K562 (cell line): ENCODE results near the gene NMBR. TPM values are rescaled to one million over a fixed set of nuclear protein-coding genes. Genes with fewer than 3 reads are reported as not detected.
"Not testable (repeated sequence)": the region's sequence is repeated elsewhere in the genome, so short reads cannot be mapped to it uniquely, and the experiment has no call there.

Experiments used
- ATAC-seq: fragments of 200-7000 bp; cut with Tn5 transposase; 3 replicates; pipeline ENCODE4 v1.9.1; 2020; ENCODE audit warnings: moderate library complexity
- BruUV-seq: library from RNA; stranded (reverse); fragments of 400-500 nt; replicated peaks from 2 replicates; lab custom pipeline; 2021; lab: Mats Ljungman, UMichigan
- CTCF ChIA-PET: fragments of 300-600 bp; formaldehyde crosslinking; extraction: SDS; loops from one replicate; lab custom pipeline; 2021; ENCODE audit warnings: low intra/inter-chr PET ratio; lab: Yijun Ruan, JAX
- POLR2A ChIA-PET: fragments of 300-600, 350-650 bp; sonication (Branson Sonifier 250); formaldehyde crosslinking; extraction: SDS; loops from one replicate; lab custom pipeline; 2021; ENCODE audit warnings: antibody characterized with exemption, inconsistent platforms; lab: Yijun Ruan, JAX
- DNase-seq, 4 experiments: peaks; one replicate each; pipeline versions ENCODE4 v3.0.0 to v3.0.0-alpha.2; 2011 to 2018; ENCODE audit warnings: low spot score in 3 of 4, mixed read lengths in 3 of 4; ENCODE audit errors: extremely low read depth in 1 of 4
- FAIRE-seq: peaks from 2 replicates; lab custom pipeline; 2011; peaks lifted over from hg19 to GRCh38; lab: Jason Lieb, UNC
- H2AFZ ChIP-seq: 2 replicates; pipeline ENCODE4 v1.6.0; 2011; ENCODE audit warnings: low read depth, low read length, control low read depth, inconsistent platforms
- H3K27ac ChIP-seq: fragments of 200-600 bp; 3 replicates; pipeline ENCODE4 v1.8.0; 2011; ENCODE audit warnings: low read depth, mild to moderate bottlenecking, control low read depth, inconsistent platforms, low read length, moderate library complexity, mixed read lengths; ENCODE audit errors: extremely low read depth
- H3K27me3 ChIP-seq, 2 experiments: fragments of 300-600 bp in 1 of 2; 2 replicates in 1 of 2; 3 replicates in 1 of 2; pipeline versions ENCODE4 v1.6.0 to v1.8.0; 2011; ENCODE audit warnings: inconsistent platforms in 2 of 2, low read length in 2 of 2, mild to moderate bottlenecking in 1 of 2, mixed read lengths in 1 of 2, moderate library complexity in 1 of 2; ENCODE audit not compliant: control insufficient read depth in 2 of 2, insufficient read depth in 2 of 2
- H3K36me3 ChIP-seq: fragments of 300-600 bp; 3 replicates; pipeline ENCODE4 v1.8.0; 2011; ENCODE audit warnings: mild to moderate bottlenecking, low read length, inconsistent platforms; ENCODE audit not compliant: control insufficient read depth, insufficient read depth
- H3K4me1 ChIP-seq, 2 experiments: fragments of 200-600 bp in 1 of 2; replicated peaks in 1 of 2; 2 replicates in 1 of 2; 3 replicates in 1 of 2; pipeline versions ENCODE4 v1.5.1 to v1.8.0; 2011; ENCODE audit warnings: inconsistent platforms in 2 of 2, low read length in 2 of 2, mild to moderate bottlenecking in 1 of 2, mixed read lengths in 1 of 2, moderate library complexity in 1 of 2; ENCODE audit not compliant: control insufficient read depth in 2 of 2, insufficient read depth in 2 of 2
- H3K4me2 ChIP-seq: 2 replicates; pipeline ENCODE4 v1.6.1; 2011; ENCODE audit warnings: low read length, control low read depth, inconsistent platforms, mixed read lengths; ENCODE audit not compliant: insufficient read depth
- H3K4me3 ChIP-seq: fragments of 200-600 bp; sonication (generic), shearing (Covaris generic); 2 replicates; pipeline ENCODE4 v1.5.1; 2016; ENCODE audit warnings: control low read depth, inconsistent platforms
- H3K79me2 ChIP-seq: fragments of 200-600 bp; 3 replicates; pipeline ENCODE4 v1.8.0; 2011; ENCODE audit warnings: low read length, inconsistent platforms; ENCODE audit not compliant: control insufficient read depth, insufficient read depth
- H3K9ac ChIP-seq, 2 experiments: 2 replicates each; pipeline versions ENCODE4 v1.6.0 to v1.6.1; 2011; ENCODE audit warnings: low read depth in 2 of 2, low read length in 2 of 2, control low read depth in 1 of 2, inconsistent platforms in 1 of 2, mild to moderate bottlenecking in 1 of 2, mixed read lengths in 1 of 2; ENCODE audit not compliant: insufficient read depth in 1 of 2
- H3K9me1 ChIP-seq: one replicate; pipeline ENCODE4 v1.6.0; 2011; ENCODE audit warnings: inconsistent platforms, mild to moderate bottlenecking, low read length, moderate library complexity; ENCODE audit not compliant: control insufficient read depth, insufficient read depth
- H3K9me3 ChIP-seq: replicated peaks from 2 replicates; pipeline ENCODE4 v1.5.1; 2011; ENCODE audit warnings: low read depth, low read length, inconsistent platforms; ENCODE audit not compliant: control insufficient read depth, insufficient read depth
- H4K20me1 ChIP-seq: replicated peaks from 2 replicates; pipeline ENCODE4 v1.6.1; 2011; ENCODE audit warnings: low read length, inconsistent platforms, mixed read lengths; ENCODE audit not compliant: control insufficient read depth, insufficient read depth
- ZFPM2 ChIP-seq: fragments of 250-450 bp; sonication (Bioruptor Pico); IDR thresholded peaks from 2 replicates; pipeline ENCODE4 v1.5.1; 2022; ENCODE audit warnings: mild to moderate bottlenecking
- ZNF316 ChIP-seq: fragments of 450-650 bp; IDR thresholded peaks from 2 replicates; pipeline ENCODE4 v1.6.1; 2016
- WGBS: fragments of 100-300 bp; shearing (Covaris generic); methylation state at CpG from one replicate; pipeline ENCODE4 v1.1.6; 2016; ENCODE audit warnings: low coverage, mixed read lengths; ENCODE audit not compliant: insufficient coverage; ENCODE audit errors: missing lambda C conversion rate; 5-methylcytosine and 5-hydroxymethylcytosine counted together
- in situ Hi-C: fragments of 300-500 bp; cut with MboI; formaldehyde crosslinking; loops from 4 replicates; pipeline ENCODE4 v1.15.0; 2018; ENCODE audit warnings: inconsistent platforms, mixed read lengths
- intact Hi-C: fragments of 100-400 bp; cut with micrococcal nuclease; formaldehyde crosslinking; loops from 2 replicates; pipeline ENCODE4 v1.14.2; 2022
- polyA plus RNA-seq, 8 experiments: library from polyadenylated mRNA; depleted of rRNA in 4 of 8; stranded (reverse) in 5 of 8; unstranded in 3 of 8; fragments of >200 nt; fragmentation: Nextera tagmentation in 2 of 8; fragmentation: Illumina TruSeq in 1 of 8; extraction: Ambion mirVana in 2 of 8; extraction: Trizol in 1 of 8; gene quantifications; 2 replicates each; pipeline versions ENCODE4 v1.2.1 to v1.2.3, GENCODE V29; 2011 to 2014; ENCODE audit warnings: inconsistent platforms in 1 of 8, missing spikeins in 1 of 8
- total RNA-seq, 7 experiments: library from RNA; depleted of rRNA in 6 of 7; stranded (reverse); fragments of >200 nt in 6 of 7; fragmentation: Illumina TruSeq in 2 of 7; extraction: Trizol in 2 of 7; gene quantifications; 2 replicates each; pipeline versions ENCODE4 v1.2.1 to v1.2.3, GENCODE V29; 2011 to 2021; ENCODE audit warnings: low replicate concordance in 1 of 7
- TF ChIP-seq, protein P1 (sequence below), 2 experiments: fragments of 450-650 bp in 1 of 2; sonication (generic) in 1 of 2; formaldehyde crosslinking in 1 of 2; IDR thresholded peaks in 1 of 2; conservative IDR thresholded peaks in 1 of 2; 2 replicates each; pipeline versions ENCODE4 v1.6.1 to v1.8.1; 2016 to 2023; ENCODE audit warnings: mild to moderate bottlenecking in 2 of 2, moderate library complexity in 2 of 2, inconsistent platforms in 1 of 2, missing genetic modification reagents in 1 of 2
- TF ChIP-seq, protein P2 (sequence below): IDR thresholded peaks from 2 replicates; pipeline ENCODE4 v1.6.1; 2016; ENCODE audit warnings: missing genetic modification characterization, missing compliant biosample characterization

NMBR gene
- total and polyA plus RNA-seq, 9 of the 15 experiments (the other 6 are each of a cell fraction or from before 2014, with no cell fraction given), result not detected

GRCh38 chr6:142062861-142063260 is 84.1 kb downstream of the NMBR start:
- ATAC-seq, in situ Hi-C loops, intact Hi-C loops, H3K27me3 ChIP-seq, BruUV-seq, H3K9me1 ChIP-seq, DNase-seq, H3K9me3 ChIP-seq, H3K79me2 ChIP-seq, CTCF ChIA-PET, H3K4me3 ChIP-seq, H3K36me3 ChIP-seq, H3K4me1 ChIP-seq, H4K20me1 ChIP-seq, H2AFZ ChIP-seq, H3K9ac ChIP-seq, POLR2A ChIA-PET, H3K4me2 ChIP-seq, H3K27ac ChIP-seq: not testable (repeated sequence)
- TF ChIP-seq, protein P1, sequence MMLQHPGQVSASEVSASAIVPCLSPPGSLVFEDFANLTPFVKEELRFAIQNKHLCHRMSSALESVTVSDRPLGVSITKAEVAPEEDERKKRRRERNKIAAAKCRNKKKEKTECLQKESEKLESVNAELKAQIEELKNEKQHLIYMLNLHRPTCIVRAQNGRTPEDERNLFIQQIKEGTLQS (IDR thresholded peaks at IDR 0.05), result peak; percentile 23; the same call in 1 of the 2 replicates
- TF ChIP-seq, protein P1 (CRISPR knock-in tag; conservative IDR thresholded peaks at IDR 0.05), result not testable (repeated sequence)
- peak; percentile 15 for FAIRE-seq
- WGBS, result 0% methylated on average over 4 of the region's 4 CpGs

- WGBS, result 11% methylated on average over 3 of the region's 3 CpGs
- Histone ChIP-seq H3K36me3 (no peaks in the 10 kb centered on the region), H3K9ac (no peak overlapping the region), H3K27ac (no peak overlapping the region), H3K4me3 (no peak overlapping the region), H3K79me2 (no peaks in the 10 kb centered on the region), H4K20me1 (no peaks in the 10 kb centered on the region), H3K27me3 (no peaks in the 10 kb centered on the region), H2AFZ (no peak overlapping the region), H3K9me1 (no peaks in the 10 kb centered on the region), H3K4me1 (no peaks in the 10 kb centered on the region), H3K4me2 (no peak overlapping the region), H3K9me3 (no peaks in the 10 kb centered on the region)
- BruUV-seq, result no TSS peak
- TF ChIP-seq, protein P2, sequence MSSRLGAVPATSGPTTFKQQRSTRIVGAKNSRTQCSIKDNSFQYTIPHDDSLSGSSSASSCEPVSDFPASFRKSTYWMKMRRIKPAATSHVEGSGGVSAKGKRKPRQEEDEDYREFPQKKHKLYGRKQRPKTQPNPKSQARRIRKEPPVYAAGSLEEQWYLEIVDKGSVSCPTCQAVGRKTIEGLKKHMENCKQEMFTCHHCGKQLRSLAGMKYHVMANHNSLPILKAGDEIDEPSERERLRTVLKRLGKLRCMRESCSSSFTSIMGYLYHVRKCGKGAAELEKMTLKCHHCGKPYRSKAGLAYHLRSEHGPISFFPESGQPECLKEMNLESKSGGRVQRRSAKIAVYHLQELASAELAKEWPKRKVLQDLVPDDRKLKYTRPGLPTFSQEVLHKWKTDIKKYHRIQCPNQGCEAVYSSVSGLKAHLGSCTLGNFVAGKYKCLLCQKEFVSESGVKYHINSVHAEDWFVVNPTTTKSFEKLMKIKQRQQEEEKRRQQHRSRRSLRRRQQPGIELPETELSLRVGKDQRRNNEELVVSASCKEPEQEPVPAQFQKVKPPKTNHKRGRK (tag), result no peak
- TF ChIP-seq ZNF316 (peak; percentile 50; the same call in 1 of the 2 replicates), ZFPM2 (CRISPR knock-in tag) (no peak)
- ChIA-PET POLR2A (no interaction called here), CTCF (no interaction called here)
- in situ Hi-C loops, result no loop called here
- intact Hi-C loops, result no loop called here
- DNase-seq, result no peak
- ATAC-seq, result no peak
- no peak for FAIRE-seq
These were observed 88.2 kb downstream of the NMBR start for GRCh38 chr6:142058551-142059290.
